ENCODE results near the gene TTC1.
"Not testable (repeated sequence)": the region's sequence is repeated elsewhere in the genome, so short reads cannot be mapped to it uniquely, and the experiment has no call there.

TTC1 gene

DNA sequence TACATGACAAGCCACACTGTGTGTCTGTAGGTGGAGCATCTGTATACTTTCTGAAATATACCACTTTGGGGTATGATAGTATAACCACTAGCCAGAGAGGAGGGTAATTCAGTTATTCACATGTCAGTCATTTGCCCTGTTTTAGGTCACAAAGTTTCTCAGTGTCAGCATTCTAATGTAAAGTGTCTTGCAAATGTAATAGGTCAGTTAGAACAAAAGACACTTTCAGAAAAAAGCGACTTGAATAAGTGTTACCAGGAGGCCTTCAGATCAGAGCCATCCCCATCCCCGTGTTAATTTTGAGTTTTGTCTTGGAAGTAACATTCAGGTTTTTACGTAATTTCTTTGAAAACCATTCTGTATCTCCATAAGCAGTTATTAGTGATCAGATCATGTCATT, 33.7 kb downstream of the TTC1 start:
- DNase-seq (ENCODE audit: low spot score) = no peak

DNA sequence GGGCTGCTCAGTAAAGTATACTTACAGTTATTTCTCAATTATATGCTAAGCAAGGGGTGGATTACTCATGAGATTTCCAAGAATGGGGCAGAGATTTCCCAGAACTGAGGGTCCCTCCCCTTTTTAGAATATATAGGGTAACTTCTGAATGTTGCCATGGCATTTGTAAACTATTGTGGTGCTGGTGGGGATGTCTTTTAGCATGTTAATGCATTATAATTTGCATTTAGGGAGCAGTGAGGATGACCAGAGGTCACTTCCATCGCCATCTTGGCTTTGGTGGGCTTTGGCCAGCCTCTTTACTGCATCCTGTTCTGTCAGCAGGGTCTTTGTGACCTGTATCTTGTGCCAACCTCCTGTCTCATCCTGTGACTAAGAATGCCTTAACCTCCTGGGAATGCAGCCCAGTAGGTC, 35.5 kb downstream of the TTC1 start:
- DNase-seq (ENCODE audit: low spot score) = no peak

- no peak for DNase-seq (ENCODE audit: low spot score)
These were observed 36.0 kb downstream of the TTC1 start for GRCh38 chr5:160044967-160045366.

GRCh38 chr5:160047423-160047822, 38.5 kb downstream of the TTC1 start:
- DNase-seq (ENCODE audit: low spot score) = no peak

- no peak for DNase-seq (ENCODE audit: low spot score)
These were observed 39.2 kb downstream of the TTC1 start for GRCh38 chr5:160048131-160048530.

- no peak for DNase-seq (ENCODE audit: low spot score)
These were observed 40.2 kb downstream of the TTC1 start for GRCh38 chr5:160049099-160049498.

DNA sequence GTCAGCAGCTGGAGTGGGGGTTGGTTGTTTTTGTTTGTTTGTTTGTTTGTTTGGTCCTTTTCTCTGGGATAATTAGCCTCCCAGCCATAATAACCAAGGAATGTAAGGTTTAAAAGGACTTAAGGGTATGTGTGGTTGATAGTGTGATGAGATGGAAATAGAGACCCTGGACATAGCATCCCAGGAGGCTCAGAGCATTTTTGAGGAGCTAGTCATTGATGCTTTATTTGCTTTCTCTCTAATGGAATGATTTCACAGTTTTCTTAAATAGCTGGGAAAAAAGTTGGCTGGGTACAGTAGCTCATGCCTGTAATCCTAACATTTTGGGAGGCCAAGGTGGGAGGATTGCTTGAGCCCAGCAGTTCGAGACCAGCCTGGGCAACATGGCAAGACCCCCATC, 45.1 kb downstream of the TTC1 start:
- DNase-seq (ENCODE audit: low spot score) = no peak

GRCh38 chr5:160054831-160055230, 45.9 kb downstream of the TTC1 start:
- no peak for DNase-seq (ENCODE audit: low spot score)

GRCh38 chr5:160057256-160057655, 48.3 kb downstream of the TTC1 start:
- DNase-seq (ENCODE audit: low spot score) = no peak

DNA sequence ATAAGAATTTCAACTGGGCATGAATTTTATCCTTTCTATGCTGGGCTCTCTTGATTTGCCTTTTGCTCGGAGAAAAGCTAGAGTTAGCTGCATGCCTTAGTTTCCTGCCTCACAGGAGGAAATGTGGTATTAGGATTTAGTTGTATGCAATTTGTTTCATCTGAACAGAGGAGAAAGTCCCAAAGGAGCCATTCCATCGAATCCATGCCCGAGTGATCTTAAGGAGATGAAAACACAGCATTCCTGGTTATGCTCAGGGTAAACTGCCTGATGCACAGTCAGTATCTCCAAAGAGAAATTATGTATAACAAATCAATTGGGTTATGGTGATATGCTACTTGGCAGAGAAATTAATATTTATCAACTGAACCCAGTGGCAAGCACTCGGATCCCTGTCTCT, 51.1 kb downstream of the TTC1 start:
- no peak for DNase-seq (ENCODE audit: low spot score)

- no peak for DNase-seq (ENCODE audit: low spot score)
These were observed 52.8 kb downstream of the TTC1 start for GRCh38 chr5:160061770-160062169.

DNA sequence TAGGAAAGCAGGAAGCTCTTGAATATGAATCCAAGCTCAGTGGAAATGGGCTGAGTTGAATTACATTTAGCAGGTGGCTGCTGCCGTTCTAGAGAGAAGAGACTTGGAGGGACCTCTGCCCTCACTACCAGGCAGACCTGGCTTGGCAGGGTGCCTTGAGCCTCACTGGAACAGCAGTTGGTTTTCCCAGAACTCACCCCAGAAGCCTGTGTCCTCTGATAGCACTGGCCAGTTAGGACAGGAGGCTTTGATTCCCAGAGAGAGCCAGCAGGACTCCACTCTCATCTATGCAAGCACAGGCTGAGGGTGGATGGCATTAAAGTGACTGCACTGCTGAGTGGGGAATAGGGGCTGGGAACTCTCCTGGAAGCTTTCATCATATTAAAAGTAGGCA, 55.5 kb downstream of the TTC1 start:
- DNase-seq (ENCODE audit: low spot score) = peak; percentile 8

DNA sequence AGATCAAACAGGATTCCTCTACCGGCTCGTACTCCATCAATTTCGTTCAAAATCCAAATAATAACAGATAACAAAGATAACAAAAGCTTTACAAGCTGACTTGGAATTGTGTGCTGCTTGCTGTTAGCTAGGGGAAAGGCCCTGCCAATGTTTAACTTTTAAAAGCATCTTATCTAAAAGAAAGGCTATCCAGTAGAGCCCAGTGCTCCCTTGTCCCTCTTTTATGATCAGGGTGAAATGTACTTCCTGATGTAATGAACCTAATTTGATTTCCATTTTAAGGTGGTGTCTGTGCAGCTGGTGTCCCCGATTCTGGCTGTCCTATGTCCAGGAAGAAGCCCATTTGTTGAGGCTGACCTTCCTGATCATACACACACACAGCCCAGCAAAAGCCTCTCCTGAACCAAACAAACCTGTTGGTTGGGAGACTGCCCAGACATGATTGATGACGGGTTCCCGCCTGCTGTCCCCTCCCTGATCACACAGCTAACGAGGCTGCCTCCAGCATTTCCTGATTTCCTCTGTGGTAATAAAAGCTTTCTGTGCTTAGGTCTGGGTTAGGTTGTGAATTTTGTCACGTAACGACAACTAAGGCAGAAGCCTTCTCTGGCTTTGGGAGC, 56.2 kb downstream of the TTC1 start:
- DNase-seq (ENCODE audit: low spot score) = peak; percentile 24

DNA sequence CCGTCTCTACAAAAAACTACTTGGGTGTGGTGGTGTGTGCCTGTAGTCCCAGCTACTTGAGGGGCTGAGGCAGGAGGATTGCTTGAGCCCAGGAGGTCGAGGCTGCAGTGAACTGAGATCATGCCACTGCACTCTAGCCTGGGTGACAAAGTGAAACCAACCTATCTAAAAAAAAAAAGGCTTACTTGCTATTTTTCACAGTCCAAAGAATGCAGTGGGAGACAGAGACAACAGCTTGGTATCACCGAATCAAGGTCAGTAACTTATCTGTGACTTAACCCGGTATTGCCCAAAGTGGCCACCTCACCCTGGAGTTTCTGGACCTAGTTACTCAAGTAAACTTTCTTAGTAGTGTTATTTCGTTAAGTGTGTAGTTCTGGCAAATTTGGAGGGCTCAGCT, 60.2 kb downstream of the TTC1 start:
- not testable (repeated sequence) for DNase-seq (ENCODE audit: low spot score)

DNA sequence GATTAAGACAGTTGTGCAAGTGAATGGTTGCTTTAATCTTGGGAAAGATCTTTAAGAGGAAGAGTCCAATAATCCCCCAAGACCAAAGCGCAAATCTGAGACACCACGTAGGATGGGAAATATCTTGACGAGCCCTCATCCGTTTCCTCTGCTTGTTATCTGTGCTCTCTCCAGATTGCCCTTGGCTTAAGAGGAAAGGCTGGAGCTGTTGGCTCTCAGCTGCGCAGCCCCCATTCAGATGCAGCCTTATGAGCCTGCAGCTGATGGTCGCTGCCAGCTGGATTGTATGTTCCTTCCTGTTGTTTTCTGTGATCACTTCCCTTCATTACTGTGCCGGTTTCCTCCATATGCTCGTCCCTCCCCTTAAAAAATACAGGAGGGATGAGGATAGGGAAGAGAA, 62.6 kb downstream of the TTC1 start:
- DNase-seq (ENCODE audit: low spot score) = no peak

GRCh38 chr5:160071916-160072315, 63.0 kb downstream of the TTC1 start:
- DNase-seq (ENCODE audit: low spot score) = no peak

GRCh38 chr5:160075073-160075472, 66.1 kb downstream of the TTC1 start:
- DNase-seq (ENCODE audit: low spot score) = no peak

DNA sequence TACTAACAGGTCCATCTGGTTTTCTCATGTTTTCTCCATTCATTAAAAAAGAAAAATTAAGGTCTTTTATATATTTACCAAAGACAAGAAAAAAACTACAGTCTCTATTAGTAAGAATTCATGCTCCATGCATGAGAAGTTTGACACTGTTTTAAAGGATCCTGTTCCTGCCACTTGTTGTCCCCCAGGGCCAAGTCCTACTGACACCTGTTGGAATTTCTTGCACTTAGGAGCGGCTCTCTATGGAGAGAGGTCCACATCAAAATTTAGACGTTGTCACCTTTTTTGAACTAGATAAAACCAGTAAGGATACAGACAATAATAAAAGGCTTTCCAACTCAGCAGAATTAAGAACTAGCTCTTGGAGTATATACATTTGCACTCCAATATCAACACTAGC, 68.1 kb downstream of the TTC1 start:
- no peak for DNase-seq (ENCODE audit: low spot score)

DNA sequence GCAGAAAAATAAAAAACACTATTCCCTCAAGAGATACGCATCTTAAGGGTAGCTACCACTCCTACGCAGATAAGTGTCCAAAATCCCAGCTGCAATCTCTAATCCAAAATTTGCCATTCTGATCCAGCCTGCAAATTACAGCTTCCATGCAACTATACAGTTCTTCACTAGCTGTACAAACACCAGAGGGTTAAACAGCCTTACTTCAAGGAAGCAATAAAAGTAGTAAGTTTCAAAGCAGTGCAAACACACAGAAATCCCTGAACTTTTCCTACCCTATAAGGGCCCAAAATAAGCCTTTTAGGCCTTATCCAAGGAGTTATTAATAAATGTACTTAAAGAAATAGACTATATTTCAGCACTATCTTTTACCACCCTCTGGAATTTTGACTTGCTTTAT, 70.8 kb downstream of the TTC1 start:
- no peak for DNase-seq (ENCODE audit: low spot score)

DNA sequence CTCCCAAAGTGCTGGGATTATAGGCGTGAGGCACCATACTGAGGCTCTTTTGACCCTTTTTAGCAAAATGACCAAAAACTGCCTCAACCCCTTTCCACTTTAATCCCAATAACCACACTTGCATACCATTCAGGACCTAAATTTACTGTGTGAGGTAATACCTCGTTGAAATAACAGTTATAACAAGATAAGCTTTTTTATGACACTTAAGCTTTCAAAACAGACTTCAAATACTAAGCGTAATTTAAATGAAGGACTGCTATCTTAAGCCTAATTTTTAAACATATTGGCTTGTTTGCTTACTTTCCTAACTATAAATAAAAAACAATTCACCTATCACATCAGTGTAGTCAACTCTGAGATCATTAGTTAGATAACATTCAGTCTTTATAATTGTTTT, 72.6 kb downstream of the TTC1 start:
- DNase-seq (ENCODE audit: low spot score) = no peak

GRCh38 chr5:160082614-160083500, 73.9 kb downstream of the TTC1 start:
- DNase-seq (ENCODE audit: low spot score) = no peak

GRCh38 chr5:160083501-160083900, 74.6 kb downstream of the TTC1 start:
- DNase-seq (ENCODE audit: low spot score) = no peak

- no peak for DNase-seq (ENCODE audit: low spot score)
These were observed 75.2 kb downstream of the TTC1 start for GRCh38 chr5:160084144-160084543.

DNA sequence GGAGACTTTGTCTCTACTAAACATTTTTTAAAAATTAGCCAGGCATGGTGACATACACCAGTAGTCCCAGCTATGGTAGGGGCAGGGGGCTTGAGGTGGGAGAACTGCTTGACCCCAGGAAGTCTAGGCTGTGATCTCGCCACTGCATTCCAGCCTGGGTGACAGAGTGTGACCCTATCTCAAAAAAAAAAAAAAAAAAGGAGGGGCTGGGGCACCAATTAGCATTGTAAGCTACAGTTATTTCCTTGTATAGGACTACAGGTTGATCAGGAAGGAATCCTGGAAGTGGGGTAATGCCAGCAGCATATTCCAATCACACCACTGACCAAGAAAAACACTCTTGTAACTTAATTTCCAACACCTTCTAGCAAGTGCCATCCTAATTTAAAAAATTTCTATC, 78.3 kb downstream of the TTC1 start:
- DNase-seq (ENCODE audit: low spot score) = no peak
